ENCODE measurements around the gene GSE1.
A peak's percentile ranks its signal among the peaks of the same experiment; 100 is the strongest.

The GSE1 gene

GRCh38 chr16:85699628-85700027, 86.5 kb downstream of the GSE1 start (continued):
- TF ChIP-seq ZBTB44 (tag by site-specific recombination; IDR thresholded peaks at IDR 0.05) (peak; percentile 61; the same call in 1 of the 2 replicates), ZNF610 (tag by site-specific recombination; IDR thresholded peaks at IDR 0.05; ENCODE audit: borderline replicate concordance) (no peak), EGR2 (tag by site-specific recombination; IDR thresholded peaks at IDR 0.05; ENCODE audit: low read depth) (peak; percentile 77), ZNF548 (tag by site-specific recombination; IDR thresholded peaks at IDR 0.05) (no peak)

GRCh38 chr16:85704011-85704410, 90.9 kb downstream of the GSE1 start:
- POLR2A ChIA-PET: no interaction called here
- H3K9me3 ChIP-seq (ENCODE audit: control insufficient read depth, insufficient read depth, low read depth, low read length): no peaks in the 10 kb centered on the region
- CTCF ChIA-PET: interaction anchor here (0.7 kb wide), 1 partner anchor 240 kb away, joined by 4 read pairs; no protein-coding TSS in a partner anchor
- H3K4me1 ChIP-seq (ENCODE audit: control insufficient read depth, insufficient read depth, low read length): no peaks in the 10 kb centered on the region
- H3K36me3 ChIP-seq (ENCODE audit: control insufficient read depth in 2 of 2, insufficient read depth in 1 of 2, low read length in 2 of 2): no peaks in the 10 kb centered on the region
- no peak overlapping the region for H3K4me3 ChIP-seq (ENCODE audit: low read depth, low read length)
- TF ChIP-seq ZNF792 (tag by site-specific recombination; IDR thresholded peaks at IDR 0.05): no peak
- no peak overlapping the region for H3K27ac ChIP-seq (ENCODE audit: extremely low read depth, low read depth, low read length)

- H3K36me3 ChIP-seq (ENCODE audit: control insufficient read depth in 2 of 2, insufficient read depth in 1 of 2, low read length in 2 of 2): no peaks in the 10 kb centered on the region
- ChIA-PET CTCF (interaction anchor here (0.6 to 0.8 kb wide), 2 partner anchors 12 to 13 kb away, joined by 3 to 6 read pairs; no protein-coding TSS in a partner anchor), POLR2A (interaction anchor here (0.6 kb wide), 2 partner anchors 20 to 91 kb away, joined by 3 to 5 read pairs; no protein-coding TSS in a partner anchor)
- no peak overlapping the region for H3K27ac ChIP-seq (ENCODE audit: extremely low read depth, low read depth, low read length)
- H3K4me3 ChIP-seq (ENCODE audit: low read depth, low read length): no peak overlapping the region
- no peaks in the 10 kb centered on the region for H3K9me3 ChIP-seq (ENCODE audit: control insufficient read depth, insufficient read depth, low read depth, low read length)
- TF ChIP-seq EGR2 (tag by site-specific recombination; IDR thresholded peaks at IDR 0.05; ENCODE audit: low read depth): peak; percentile 62
- TF ChIP-seq ZFHX2 (tag by site-specific recombination; conservative IDR thresholded peaks at IDR 0.05): peak; percentile 64
- TF ChIP-seq ZNF560 (tag by site-specific recombination; IDR thresholded peaks at IDR 0.05; ENCODE audit: borderline replicate concordance): no peak
- no peaks in the 10 kb centered on the region for H3K4me1 ChIP-seq (ENCODE audit: control insufficient read depth, insufficient read depth, low read length)
Measured at GRCh38 chr16:85704900-85705846, 92.1 kb downstream of the GSE1 start.

- H3K36me3 ChIP-seq (ENCODE audit: control insufficient read depth in 2 of 2, insufficient read depth in 1 of 2, low read length in 2 of 2): no peaks in the 10 kb centered on the region
- no peak overlapping the region for H3K27ac ChIP-seq (ENCODE audit: extremely low read depth, low read depth, low read length)
- POLR2A ChIA-PET: no interaction called here
- H3K4me3 ChIP-seq (ENCODE audit: low read depth, low read length): no peak overlapping the region
- no peaks in the 10 kb centered on the region for H3K4me1 ChIP-seq (ENCODE audit: control insufficient read depth, insufficient read depth, low read length)
- TF ChIP-seq ZBTB11 (tag by site-specific recombination; conservative IDR thresholded peaks at IDR 0.05; ENCODE audit: low read depth) (no peak), ZSCAN4 (tag by site-specific recombination; IDR thresholded peaks at IDR 0.05) (peak; percentile 61; the same call in 1 of the 2 replicates), EGR2 (tag by site-specific recombination; IDR thresholded peaks at IDR 0.05; ENCODE audit: low read depth) (peak; percentile 16; the same call in 1 of the 2 replicates), REPIN1 (tag by site-specific recombination; IDR thresholded peaks at IDR 0.05; ENCODE audit: low read depth) (no peak), ZNF121 (tag by site-specific recombination; IDR thresholded peaks at IDR 0.05) (peak; percentile 79), ZNF792 (tag by site-specific recombination; IDR thresholded peaks at IDR 0.05) (no peak), ZFHX2 (tag by site-specific recombination; conservative IDR thresholded peaks at IDR 0.05) (peak; percentile 33), ZNF561 (tag by site-specific recombination; IDR thresholded peaks at IDR 0.05; ENCODE audit: borderline replicate concordance) (no peak)
- CTCF ChIA-PET: interaction anchor here (0.5 to 0.9 kb wide), 3 partner anchors 11 to 410 kb away, joined by 3 to 4 read pairs (median 3); no protein-coding TSS in a partner anchor
- H3K9me3 ChIP-seq (ENCODE audit: control insufficient read depth, insufficient read depth, low read depth, low read length): no peaks in the 10 kb centered on the region
Measured at GRCh38 chr16:85706449-85707034, 93.4 kb downstream of the GSE1 start.
